K562 (cell line): ENCODE results near the gene CDC123. TPM values are rescaled to one million over a fixed set of nuclear protein-coding genes. Genes with fewer than 3 reads are reported as not detected.

Experiments
- CBX3 ChIP-seq, 2 experiments: IDR thresholded peaks; 1 replicate in 1 of 2; 2 replicates in 1 of 2; pipeline ENCODE4 v1.6.1; 2012; ENCODE audit warnings: inconsistent platforms in 2 of 2, low read length in 2 of 2, borderline replicate concordance in 1 of 2, control low read depth in 1 of 2
- CHD4 ChIP-seq: fragments of 200-600 bp; sonication (generic); IDR thresholded peaks from 3 replicates; pipeline ENCODE4 v1.6.1; 2012; ENCODE audit warnings: low read depth, mild to moderate bottlenecking, mixed read lengths, low read length, inconsistent platforms; ENCODE audit not compliant: insufficient read depth, insufficient replicate concordance, poor library complexity, severe bottlenecking
- DIDO1 ChIP-seq: fragments of 450-650 bp; IDR thresholded peaks from 2 replicates; pipeline ENCODE4 v1.6.1; 2016; ENCODE audit warnings: low read depth, missing biosample characterization, missing genetic modification characterization
- FOXJ2 ChIP-seq: fragments of 200-800 bp; sonication (Bioruptor generic); IDR thresholded peaks from 2 replicates; pipeline ENCODE4 v1.6.1; 2016; ENCODE audit warnings: missing genetic modification characterization, missing compliant biosample characterization
- HDAC3 ChIP-seq: fragments of 450-650 bp; IDR thresholded peaks from 2 replicates; pipeline ENCODE4 v1.6.1; 2018; ENCODE audit warnings: borderline replicate concordance, mild to moderate bottlenecking, moderate library complexity; ENCODE audit not compliant: partially characterized antibody
- HLTF ChIP-seq: fragments of 450-650 bp; IDR thresholded peaks from 2 replicates; pipeline ENCODE4 v1.6.1; 2016
- MEF2A ChIP-seq: IDR thresholded peaks from 2 replicates; pipeline ENCODE4 v1.6.1; 2011; ENCODE audit warnings: low read depth, mild to moderate bottlenecking, low read length, moderate library complexity; ENCODE audit not compliant: control insufficient read depth
- MYBL2 ChIP-seq, 2 experiments: fragments of 450-650 bp in 1 of 2; sonication (generic) in 1 of 2; formaldehyde crosslinking in 1 of 2; IDR thresholded peaks; 2 replicates each; pipeline versions ENCODE4 v1.6.1 to v1.8.1; 2017 to 2022; ENCODE audit warnings: borderline replicate concordance in 1 of 2, inconsistent platforms in 1 of 2, low read depth in 1 of 2, mild to moderate bottlenecking in 1 of 2, missing genetic modification reagents in 1 of 2, moderate library complexity in 1 of 2
- PPARD ChIP-seq: fragments of 250-450 bp; sonication (Bioruptor Pico); IDR thresholded peaks from 2 replicates; pipeline ENCODE4 v1.8.0; 2022; ENCODE audit warnings: inconsistent platforms, mild to moderate bottlenecking, moderate library complexity
- RBM14 ChIP-seq: fragments of 200-400 bp; formaldehyde crosslinking; IDR thresholded peaks from 2 replicates; pipeline ENCODE4 v1.6.1; 2018; ENCODE audit warnings: low read depth, mild to moderate bottlenecking, low read length, moderate library complexity, borderline replicate concordance; ENCODE audit not compliant: insufficient read depth
- RBM17 ChIP-seq: fragments of 200-400 bp; formaldehyde crosslinking; IDR thresholded peaks from 2 replicates; pipeline ENCODE4 v1.6.1; 2017; ENCODE audit warnings: low read depth, mild to moderate bottlenecking, low read length, borderline replicate concordance
- RHOXF2B ChIP-seq: fragments of 250-450 bp; sonication (Bioruptor Pico); conservative IDR thresholded peaks from 2 replicates; pipeline ENCODE4 v1.5.1; 2021
- RNF2 ChIP-seq: sonication (generic); IDR thresholded peaks from 2 replicates; pipeline ENCODE4 v1.6.1; 2016
- SIX5 ChIP-seq, 2 experiments: IDR thresholded peaks; 2 replicates each; pipeline ENCODE4 v1.6.1; 2011; ENCODE audit warnings: low read length in 2 of 2, borderline replicate concordance in 1 of 2, low read depth in 1 of 2, mild to moderate bottlenecking in 1 of 2, moderate library complexity in 1 of 2; ENCODE audit not compliant: insufficient read depth in 1 of 2
- SMAD4 ChIP-seq: fragments of 250-450 bp; sonication (Bioruptor Pico); conservative IDR thresholded peaks from 2 replicates; pipeline ENCODE4 v1.8.0; 2021; ENCODE audit warnings: inconsistent platforms, mild to moderate bottlenecking, moderate library complexity
- SMARCE1 ChIP-seq: fragments of 450-650 bp; IDR thresholded peaks from 2 replicates; pipeline ENCODE4 v1.7.1; 2016; ENCODE audit warnings: mild to moderate bottlenecking
- STAG1 ChIP-seq: sonication (generic); formaldehyde crosslinking; IDR thresholded peaks from 2 replicates; pipeline ENCODE4 v1.5.0; 2020; ENCODE audit warnings: missing genetic modification reagents, borderline replicate concordance
- ZBTB17 ChIP-seq: fragments of 450-650 bp; formaldehyde crosslinking; IDR thresholded peaks from 2 replicates; pipeline ENCODE4 v1.4.0; 2020; ENCODE audit warnings: mild to moderate bottlenecking
- ZNF24 ChIP-seq: fragments of 450-650 bp; IDR thresholded peaks from 2 replicates; pipeline ENCODE4 v1.6.1; 2016
- ZNF584 ChIP-seq: fragments of 200-800 bp; sonication (Bioruptor generic); IDR thresholded peaks from 2 replicates; pipeline ENCODE4 v1.6.1; 2016; ENCODE audit warnings: low read depth, mild to moderate bottlenecking, missing genetic modification characterization, missing compliant biosample characterization
- polyA plus RNA-seq, 8 experiments: library from polyadenylated mRNA; depleted of rRNA in 4 of 8; stranded (reverse) in 5 of 8; unstranded in 3 of 8; fragments of >200 nt; fragmentation: Nextera tagmentation in 2 of 8; fragmentation: Illumina TruSeq in 1 of 8; extraction: Ambion mirVana in 2 of 8; extraction: Trizol in 1 of 8; gene quantifications; 2 replicates each; pipeline versions ENCODE4 v1.2.1 to v1.2.3, GENCODE V29; 2011 to 2014; ENCODE audit warnings: inconsistent platforms in 1 of 8, missing spikeins in 1 of 8
- total RNA-seq, 7 experiments: library from RNA; depleted of rRNA in 6 of 7; stranded (reverse); fragments of >200 nt in 6 of 7; fragmentation: Illumina TruSeq in 2 of 7; extraction: Trizol in 2 of 7; gene quantifications; 2 replicates each; pipeline versions ENCODE4 v1.2.1 to v1.2.3, GENCODE V29; 2011 to 2021; ENCODE audit warnings: low replicate concordance in 1 of 7
- TF ChIP-seq, protein P1 (sequence below): fragments of 450-650 bp; IDR thresholded peaks from 2 replicates; pipeline ENCODE4 v1.6.1; 2016
- TF ChIP-seq, protein P2 (sequence below): fragments of 450-650 bp; formaldehyde crosslinking; IDR thresholded peaks from 2 replicates; pipeline ENCODE4 v1.4.0; 2022; ENCODE audit warnings: missing genetic modification characterization
- TF ChIP-seq, protein P3 (sequence below): sonication (generic); formaldehyde crosslinking; IDR thresholded peaks from 2 replicates; pipeline ENCODE4 v1.8.0; 2022; ENCODE audit warnings: missing genetic modification reagents, mild to moderate bottlenecking, moderate library complexity, borderline replicate concordance
- TF ChIP-seq, protein P4 (sequence below): sonication (generic); formaldehyde crosslinking; IDR thresholded peaks from 2 replicates; pipeline ENCODE4 v1.8.0; 2022; ENCODE audit warnings: mild to moderate bottlenecking, missing genetic modification reagents

CDC123 gene
- total and polyA plus RNA-seq, 9 of the 15 experiments (the other 6 are each of a cell fraction or from before 2014, with no cell fraction given): 137 to 288 (median 175) TPM

DNA sequence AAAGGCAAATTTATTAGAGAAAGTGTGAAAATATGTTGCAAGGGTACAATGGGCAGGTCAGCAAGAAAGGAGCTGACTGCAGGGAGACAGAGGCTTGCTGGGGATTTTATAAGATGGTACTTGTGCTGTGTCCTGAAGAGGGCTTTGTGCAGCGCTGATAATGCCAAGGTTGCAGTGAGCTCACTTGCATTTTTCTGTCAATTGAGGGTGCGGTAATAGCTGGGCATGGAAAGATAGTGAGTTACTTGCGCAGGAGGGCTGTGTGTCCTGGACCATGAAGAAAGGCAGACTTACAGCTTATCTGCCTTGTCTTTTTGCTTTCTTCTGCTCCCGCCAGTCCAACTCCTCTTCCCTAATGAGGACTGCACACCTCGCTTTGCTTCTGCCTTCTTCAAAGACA lies 12.5 kb downstream of the CDC123 start (continued):
- TF ChIP-seq HLTF (no peak; the same call in 1 of the 2 replicates), ZNF584 (CRISPR knock-in tag) (no peak), RNF2 (no peak), PPARD (CRISPR knock-in tag) (no peak), MEF2A (no peak), MYBL2 (IDR thresholded peaks at IDR 0.05; ENCODE audit: low read depth) (no peak), MYBL2 (CRISPR knock-in tag; IDR thresholded peaks at IDR 0.05; ENCODE audit: borderline replicate concordance) (no peak), SIX5 (IDR thresholded peaks at IDR 0.05; ENCODE audit: borderline replicate concordance in 1 of 2, insufficient read depth in 1 of 2, low read depth in 1 of 2, low read length in 2 of 2) (no peak), RBM17 (no peak), FOXJ2 (no peak), CBX3 (IDR thresholded peaks at IDR 0.05; ENCODE audit: borderline replicate concordance in 1 of 2, low read length in 2 of 2) (peak in 1 of 2 experiments; percentile 39; a peak in 1 of 3 replicates), ZBTB17 (no peak), RBM14 (no peak), ZNF24 (0 out of 2 replicates have a peak, but pooled peaks have one; percentile 19), STAG1 (no peak), DIDO1 (tag) (no peak), SMAD4 (0 out of 2 replicates have a peak, but pooled peaks have one; percentile 37), CHD4 (no peak), HDAC3 (no peak), RHOXF2B (CRISPR knock-in tag) (no peak), SMARCE1 (peak; percentile 71; the same call in 1 of the 2 replicates)
- TF ChIP-seq, protein P1, sequence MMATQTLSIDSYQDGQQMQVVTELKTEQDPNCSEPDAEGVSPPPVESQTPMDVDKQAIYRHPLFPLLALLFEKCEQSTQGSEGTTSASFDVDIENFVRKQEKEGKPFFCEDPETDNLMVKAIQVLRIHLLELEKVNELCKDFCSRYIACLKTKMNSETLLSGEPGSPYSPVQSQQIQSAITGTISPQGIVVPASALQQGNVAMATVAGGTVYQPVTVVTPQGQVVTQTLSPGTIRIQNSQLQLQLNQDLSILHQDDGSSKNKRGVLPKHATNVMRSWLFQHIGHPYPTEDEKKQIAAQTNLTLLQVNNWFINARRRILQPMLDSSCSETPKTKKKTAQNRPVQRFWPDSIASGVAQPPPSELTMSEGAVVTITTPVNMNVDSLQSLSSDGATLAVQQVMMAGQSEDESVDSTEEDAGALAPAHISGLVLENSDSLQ: peak; percentile 17; the same call in 1 of the 2 replicates
- TF ChIP-seq, protein P2, sequence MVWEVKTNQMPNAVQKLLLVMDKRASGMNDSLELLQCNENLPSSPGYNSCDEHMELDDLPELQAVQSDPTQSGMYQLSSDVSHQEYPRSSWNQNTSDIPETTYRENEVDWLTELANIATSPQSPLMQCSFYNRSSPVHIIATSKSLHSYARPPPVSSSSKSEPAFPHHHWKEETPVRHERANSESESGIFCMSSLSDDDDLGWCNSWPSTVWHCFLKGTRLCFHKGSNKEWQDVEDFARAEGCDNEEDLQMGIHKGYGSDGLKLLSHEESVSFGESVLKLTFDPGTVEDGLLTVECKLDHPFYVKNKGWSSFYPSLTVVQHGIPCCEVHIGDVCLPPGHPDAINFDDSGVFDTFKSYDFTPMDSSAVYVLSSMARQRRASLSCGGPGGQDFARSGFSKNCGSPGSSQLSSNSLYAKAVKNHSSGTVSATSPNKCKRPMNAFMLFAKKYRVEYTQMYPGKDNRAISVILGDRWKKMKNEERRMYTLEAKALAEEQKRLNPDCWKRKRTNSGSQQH: no peak
- TF ChIP-seq, protein P3, sequence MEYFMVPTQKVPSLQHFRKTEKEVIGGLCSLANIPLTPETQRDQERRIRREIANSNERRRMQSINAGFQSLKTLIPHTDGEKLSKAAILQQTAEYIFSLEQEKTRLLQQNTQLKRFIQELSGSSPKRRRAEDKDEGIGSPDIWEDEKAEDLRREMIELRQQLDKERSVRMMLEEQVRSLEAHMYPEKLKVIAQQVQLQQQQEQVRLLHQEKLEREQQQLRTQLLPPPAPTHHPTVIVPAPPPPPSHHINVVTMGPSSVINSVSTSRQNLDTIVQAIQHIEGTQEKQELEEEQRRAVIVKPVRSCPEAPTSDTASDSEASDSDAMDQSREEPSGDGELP: no peak
- TF ChIP-seq, protein P4, sequence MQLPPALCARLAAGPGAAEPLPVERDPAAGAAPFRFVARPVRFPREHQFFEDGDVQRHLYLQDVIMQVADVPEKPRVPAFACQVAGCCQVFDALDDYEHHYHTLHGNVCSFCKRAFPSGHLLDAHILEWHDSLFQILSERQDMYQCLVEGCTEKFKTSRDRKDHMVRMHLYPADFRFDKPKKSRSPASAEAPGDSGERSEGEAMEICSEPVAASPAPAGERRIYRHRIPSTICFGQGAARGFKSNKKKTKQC (CRISPR knock-in tag): no peak
